Putamen (tissue), 1 donor: Measurements from ENCODE around the gene THUMPD3.

Experiments
- DNase-seq: peaks from one replicate; pipeline ENCODE4 v3.0.0-alpha.2; 2016; ENCODE audit warnings: low spot score

The THUMPD3 gene

GRCh38 chr3:9416139-9416780 is 53.4 kb downstream of the THUMPD3 start:
- no peak for DNase-seq

- DNase-seq = no peak
Observed at GRCh38 chr3:9420850-9421549, 58.1 kb downstream of the THUMPD3 start.

GRCh38 chr3:9422712-9423424 is 60.0 kb downstream of the THUMPD3 start:
- DNase-seq = peak; percentile 97

GRCh38 chr3:9428411-9428810 is 65.6 kb downstream of the THUMPD3 start:
- DNase-seq = no peak

- DNase-seq = no peak
Observed at GRCh38 chr3:9430733-9431132, 67.9 kb downstream of the THUMPD3 start.

GRCh38 chr3:9433627-9434521 is 71.0 kb downstream of the THUMPD3 start:
- DNase-seq = no peak

- no peak for DNase-seq
Observed at GRCh38 chr3:9435316-9435715, 72.5 kb downstream of the THUMPD3 start.
